Prostate gland (tissue), 2 donors: Measurements from ENCODE around the gene HLA-A. TPM values are rescaled to one million over a fixed set of nuclear protein-coding genes. Genes with fewer than 3 reads are reported as not detected.
"Not testable (repeated sequence)": the region's sequence is repeated elsewhere in the genome, so short reads cannot be mapped to it uniquely, and the experiment has no call there.

Experiments
- DNase-seq: peaks from one replicate; pipeline ENCODE4 v3.0.0-alpha.2; 2019; ENCODE audit warnings: low spot score
- H3K27ac ChIP-seq, 2 donors: fragments of 200-600 bp; sonication (generic); 2 replicates each; pipeline ENCODE4 v1.5.1; 2017 to 2019
- H3K27me3 ChIP-seq: fragments of 200-600 bp; sonication (generic); replicated peaks from 2 replicates; pipeline ENCODE4 v1.5.1; 2019; ENCODE audit not compliant: insufficient read depth
- H3K36me3 ChIP-seq, 2 donors: fragments of 200-600 bp; sonication (generic); 1 replicate in 1 of 2; 2 replicates in 1 of 2; pipeline versions ENCODE4 v1.5.1 to v1.8.1; 2017 to 2019
- H3K4me1 ChIP-seq: fragments of 200-600 bp; sonication (generic); replicated peaks from 2 replicates; pipeline ENCODE4 v1.5.1; 2019
- H3K4me3 ChIP-seq, 2 donors: fragments of 200-600 bp; sonication (generic); 2 replicates each; pipeline ENCODE4 v1.5.1; 2017 to 2019
- H3K9me3 ChIP-seq: fragments of 200-600 bp; sonication (generic); 2 replicates; pipeline ENCODE4 v1.5.1; 2017
- POLR2A ChIP-seq: fragments of 450-650 bp; IDR thresholded peaks from one replicate; pipeline ENCODE4 v1.6.1; 2016; ENCODE audit warnings: antibody characterized with exemption, mild to moderate bottlenecking
- POLR2AphosphoS5 ChIP-seq: sonication (generic); formaldehyde crosslinking; IDR thresholded peaks from one replicate; pipeline ENCODE4 v1.6.1; 2017; ENCODE audit warnings: antibody characterized with exemption
- WGBS: methylation state at CpG from one replicate; pipeline ENCODE4 v1.1.5; 2018; 5-methylcytosine and 5-hydroxymethylcytosine counted together
- intact Hi-C: fragments of 100-400 bp; cut with DNase I; formaldehyde crosslinking; loops from one replicate; pipeline ENCODE4 v1.14.2; 2022
- total RNA-seq, 2 donors: library from RNA; depleted of rRNA; stranded (reverse); fragments of >200 nt; gene quantifications; one replicate each; pipeline ENCODE4 v1.1.0, GENCODE V29; 2016
- TF ChIP-seq, protein P1 (sequence below), 4 experiments: fragments of 200-600 bp in 2 of 4; fragments of 450-650 bp in 2 of 4; sonication (generic) in 2 of 4; IDR thresholded peaks; 1 replicate in 3 of 4; 2 replicates in 1 of 4; pipeline ENCODE4 v1.5.1; 2016 to 2019; ENCODE audit warnings: antibody characterized with exemption in 4 of 4, mild to moderate bottlenecking in 2 of 4, moderate library complexity in 2 of 4

HLA-A gene
- total RNA-seq, 2 donors from 2014 or later, result 564 to 620 TPM

DNA sequence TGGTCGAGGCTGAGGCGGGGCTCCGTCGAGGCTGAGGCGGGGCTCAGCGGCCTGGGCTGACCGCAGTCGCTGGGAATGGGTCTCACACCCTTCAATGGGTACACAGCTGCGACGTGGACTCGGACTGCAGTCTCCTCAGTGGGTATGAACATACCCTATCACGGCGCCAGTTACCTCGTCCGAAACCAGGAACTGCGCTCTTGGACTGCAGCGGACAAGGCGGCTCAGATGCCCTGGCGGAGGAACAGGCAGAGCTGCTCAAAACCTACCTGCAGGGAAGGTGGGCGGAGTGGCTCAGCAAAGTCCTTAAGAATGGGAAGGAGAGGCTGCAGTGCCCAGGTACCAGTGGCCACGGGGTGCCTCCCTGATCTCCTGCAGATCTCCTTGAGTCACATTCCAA, 14.2 kb downstream of the HLA-A start:
- TF ChIP-seq POLR2A (no peak), POLR2AphosphoS5 (no peak)
- TF ChIP-seq, protein P1, sequence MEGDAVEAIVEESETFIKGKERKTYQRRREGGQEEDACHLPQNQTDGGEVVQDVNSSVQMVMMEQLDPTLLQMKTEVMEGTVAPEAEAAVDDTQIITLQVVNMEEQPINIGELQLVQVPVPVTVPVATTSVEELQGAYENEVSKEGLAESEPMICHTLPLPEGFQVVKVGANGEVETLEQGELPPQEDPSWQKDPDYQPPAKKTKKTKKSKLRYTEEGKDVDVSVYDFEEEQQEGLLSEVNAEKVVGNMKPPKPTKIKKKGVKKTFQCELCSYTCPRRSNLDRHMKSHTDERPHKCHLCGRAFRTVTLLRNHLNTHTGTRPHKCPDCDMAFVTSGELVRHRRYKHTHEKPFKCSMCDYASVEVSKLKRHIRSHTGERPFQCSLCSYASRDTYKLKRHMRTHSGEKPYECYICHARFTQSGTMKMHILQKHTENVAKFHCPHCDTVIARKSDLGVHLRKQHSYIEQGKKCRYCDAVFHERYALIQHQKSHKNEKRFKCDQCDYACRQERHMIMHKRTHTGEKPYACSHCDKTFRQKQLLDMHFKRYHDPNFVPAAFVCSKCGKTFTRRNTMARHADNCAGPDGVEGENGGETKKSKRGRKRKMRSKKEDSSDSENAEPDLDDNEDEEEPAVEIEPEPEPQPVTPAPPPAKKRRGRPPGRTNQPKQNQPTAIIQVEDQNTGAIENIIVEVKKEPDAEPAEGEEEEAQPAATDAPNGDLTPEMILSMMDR (IDR thresholded peaks at IDR 0.05), result no peak
- no peak for DNase-seq
- intact Hi-C loops, result no loop called here
- Histone ChIP-seq H3K27me3 (no peaks in the 10 kb centered on the region), H3K4me1 (no peaks in the 10 kb centered on the region), H3K9me3 (no peaks in the 10 kb centered on the region), H3K27ac (no peak overlapping the region), H3K4me3 (no peak overlapping the region), H3K36me3 (no peaks in the 10 kb centered on the region)
- 84% methylated on average over 21 of the region's 21 CpGs for WGBS

DNA sequence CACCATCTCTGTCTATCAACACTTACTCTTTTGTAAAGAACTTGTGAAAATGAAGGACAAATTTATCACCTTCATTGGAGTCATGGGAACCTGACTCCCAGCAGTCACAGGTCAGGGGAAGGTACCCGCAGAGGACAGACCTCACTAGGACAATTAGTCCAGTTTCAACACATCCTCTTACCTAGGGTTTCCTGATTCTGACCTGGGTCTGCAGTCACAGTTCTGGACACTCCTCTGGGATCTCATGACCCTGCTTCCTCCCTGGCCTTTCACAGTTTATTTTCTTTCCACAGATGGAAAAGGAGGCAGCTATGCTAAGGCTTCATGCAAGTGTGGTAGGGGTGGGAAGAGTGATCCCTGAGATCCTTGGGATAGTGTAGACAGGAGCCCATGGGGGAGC, 15.7 kb downstream of the HLA-A start:
- 91% methylated on average over 1 of the region's 1 CpG for WGBS
- TF ChIP-seq, protein P1 (IDR thresholded peaks at IDR 0.05), result no peak
- no peak for TF ChIP-seq POLR2AphosphoS5
- no peak for TF ChIP-seq POLR2A
- H3K4me1 ChIP-seq, result no peaks in the 10 kb centered on the region

DNA sequence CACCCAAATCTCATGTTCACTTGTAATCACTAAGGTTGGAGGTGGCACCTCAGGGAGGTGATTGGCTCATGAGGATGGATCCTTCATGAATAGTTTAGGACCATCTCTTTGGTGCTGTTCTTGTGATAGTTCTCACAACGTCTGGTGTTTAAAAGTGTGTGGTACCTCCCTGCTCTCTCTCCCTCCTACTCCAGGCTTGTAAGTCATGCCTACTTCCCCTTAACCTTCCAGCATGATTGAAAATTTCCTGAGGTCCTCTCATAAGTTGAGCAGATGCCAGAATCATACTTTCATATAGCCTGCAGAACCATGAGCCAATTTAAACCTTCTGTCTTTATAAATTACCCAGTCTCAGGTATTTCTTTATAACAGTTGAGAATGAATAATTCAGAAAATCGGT, 16.6 kb downstream of the HLA-A start:
- no peak for DNase-seq
- Histone ChIP-seq H3K27ac (no peak overlapping the region), H3K4me3 (no peak overlapping the region), H3K9me3 (no peaks in the 10 kb centered on the region), H3K27me3 (no peaks in the 10 kb centered on the region), H3K36me3 (no peaks in the 10 kb centered on the region), H3K4me1 (no peaks in the 10 kb centered on the region)
- TF ChIP-seq, protein P1 (IDR thresholded peaks at IDR 0.05), result no peak
- TF ChIP-seq POLR2AphosphoS5 (no peak), POLR2A (no peak)
- WGBS, result 68% methylated on average over 2 of the region's 2 CpGs
- intact Hi-C loops, result no loop called here

More for the DNA sequence above, 15.7 kb downstream of the HLA-A start:
- H3K27me3 ChIP-seq, result no peaks in the 10 kb centered on the region
- no peaks in the 10 kb centered on the region for H3K9me3 ChIP-seq
- H3K27ac ChIP-seq, result no peak overlapping the region
- no peak for DNase-seq
- intact Hi-C loops, result no loop called here
- no peak overlapping the region for H3K4me3 ChIP-seq
- H3K36me3 ChIP-seq, result no peaks in the 10 kb centered on the region

DNA sequence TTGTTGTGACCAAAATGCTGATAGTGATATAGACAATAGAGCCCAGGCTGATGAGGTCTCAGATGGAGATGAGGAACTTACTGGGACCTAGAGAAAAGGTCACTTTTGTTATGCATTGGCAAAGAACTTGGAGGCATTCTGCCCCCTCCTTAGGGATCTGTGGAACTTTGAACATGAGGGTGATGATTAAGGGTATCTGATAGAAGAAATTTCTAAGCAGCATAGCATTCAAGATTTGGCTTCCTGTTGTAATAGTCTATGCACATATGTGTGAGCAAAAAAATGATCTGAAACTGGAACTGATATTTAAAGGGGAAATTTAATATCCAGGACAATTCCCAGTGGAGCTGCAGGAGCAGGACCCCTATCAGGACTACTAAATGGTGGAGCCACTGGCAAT, 17.1 kb downstream of the HLA-A start:
- TF ChIP-seq POLR2AphosphoS5 (no peak), POLR2A (no peak)
- TF ChIP-seq, protein P1 (IDR thresholded peaks at IDR 0.05), result no peak
- no peaks in the 10 kb centered on the region for H3K27me3 ChIP-seq
- no peak overlapping the region for H3K27ac ChIP-seq
- intact Hi-C loops, result no loop called here
- H3K4me1 ChIP-seq, result no peaks in the 10 kb centered on the region
- no peaks in the 10 kb centered on the region for H3K9me3 ChIP-seq
- no peak for DNase-seq
- H3K36me3 ChIP-seq, result no peaks in the 10 kb centered on the region
- H3K4me3 ChIP-seq, result no peak overlapping the region

DNA sequence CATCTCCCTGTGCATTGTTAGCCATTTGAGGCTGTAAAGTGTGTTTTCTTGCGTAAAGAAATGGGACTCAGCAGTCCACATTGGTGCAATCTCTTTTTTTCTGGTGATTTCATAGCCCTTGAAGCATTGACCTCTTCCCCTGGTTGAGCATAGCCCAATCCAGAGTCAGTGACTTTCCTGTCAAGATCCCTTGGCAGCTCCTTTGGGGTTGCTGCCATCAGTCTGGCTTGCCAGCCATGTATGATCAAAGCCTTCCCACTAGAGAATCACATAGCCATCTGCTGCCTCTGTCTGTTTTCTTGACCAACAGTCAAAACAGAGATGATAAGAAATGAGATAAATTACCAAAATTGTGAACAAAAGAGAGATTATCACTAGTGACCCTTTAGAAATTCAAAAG, 19.6 kb downstream of the HLA-A start:
- 92% methylated on average over 1 of the region's 1 CpG for WGBS
- TF ChIP-seq, protein P1 (IDR thresholded peaks at IDR 0.05), result no peak
- TF ChIP-seq POLR2AphosphoS5 (no peak), POLR2A (no peak)

DNA sequence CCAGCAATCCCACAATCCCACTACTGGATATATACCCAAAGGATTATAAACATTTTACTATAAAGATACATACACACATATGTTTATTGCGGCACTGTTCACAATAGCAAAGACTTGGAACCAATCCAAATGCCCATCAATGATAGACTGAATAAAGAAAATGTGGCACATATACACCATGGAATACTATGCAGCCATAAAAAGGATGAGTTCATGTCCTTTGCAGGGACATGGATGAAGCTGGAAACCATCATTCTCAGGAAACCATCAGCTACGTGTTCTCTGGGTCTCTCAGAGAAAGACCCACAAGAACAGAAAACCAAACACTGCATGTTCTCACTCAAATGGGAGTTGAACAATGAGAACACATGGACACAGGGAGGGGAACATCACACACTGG, 21.4 kb downstream of the HLA-A start:
- H3K4me1 ChIP-seq, H3K4me3 ChIP-seq, H3K27ac ChIP-seq, H3K9me3 ChIP-seq, H3K36me3 ChIP-seq, H3K27me3 ChIP-seq, DNase-seq, intact Hi-C loops: not testable (repeated sequence)
- WGBS, result 65% methylated on average over 2 of the region's 2 CpGs

More for the DNA sequence above, 19.6 kb downstream of the HLA-A start:
- Histone ChIP-seq H3K4me3 (no peak overlapping the region), H3K27ac (no peak overlapping the region), H3K27me3 (no peaks in the 10 kb centered on the region), H3K4me1 (no peaks in the 10 kb centered on the region), H3K36me3 (no peaks in the 10 kb centered on the region), H3K9me3 (no peaks in the 10 kb centered on the region)
- intact Hi-C loops, result no loop called here
- no peak for DNase-seq
